ENCODE data around the gene OASL. TPM values are rescaled to one million over a fixed set of nuclear protein-coding genes. Genes with fewer than 3 reads are reported as not detected.

OASL gene, protein sequence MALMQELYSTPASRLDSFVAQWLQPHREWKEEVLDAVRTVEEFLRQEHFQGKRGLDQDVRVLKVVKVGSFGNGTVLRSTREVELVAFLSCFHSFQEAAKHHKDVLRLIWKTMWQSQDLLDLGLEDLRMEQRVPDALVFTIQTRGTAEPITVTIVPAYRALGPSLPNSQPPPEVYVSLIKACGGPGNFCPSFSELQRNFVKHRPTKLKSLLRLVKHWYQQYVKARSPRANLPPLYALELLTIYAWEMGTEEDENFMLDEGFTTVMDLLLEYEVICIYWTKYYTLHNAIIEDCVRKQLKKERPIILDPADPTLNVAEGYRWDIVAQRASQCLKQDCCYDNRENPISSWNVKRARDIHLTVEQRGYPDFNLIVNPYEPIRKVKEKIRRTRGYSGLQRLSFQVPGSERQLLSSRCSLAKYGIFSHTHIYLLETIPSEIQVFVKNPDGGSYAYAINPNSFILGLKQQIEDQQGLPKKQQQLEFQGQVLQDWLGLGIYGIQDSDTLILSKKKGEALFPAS
- polyA plus RNA-seq (2013, experiment 1 of 2), result not detected
- polyA plus RNA-seq (2013, experiment 2 of 2), result not detected

DNA sequence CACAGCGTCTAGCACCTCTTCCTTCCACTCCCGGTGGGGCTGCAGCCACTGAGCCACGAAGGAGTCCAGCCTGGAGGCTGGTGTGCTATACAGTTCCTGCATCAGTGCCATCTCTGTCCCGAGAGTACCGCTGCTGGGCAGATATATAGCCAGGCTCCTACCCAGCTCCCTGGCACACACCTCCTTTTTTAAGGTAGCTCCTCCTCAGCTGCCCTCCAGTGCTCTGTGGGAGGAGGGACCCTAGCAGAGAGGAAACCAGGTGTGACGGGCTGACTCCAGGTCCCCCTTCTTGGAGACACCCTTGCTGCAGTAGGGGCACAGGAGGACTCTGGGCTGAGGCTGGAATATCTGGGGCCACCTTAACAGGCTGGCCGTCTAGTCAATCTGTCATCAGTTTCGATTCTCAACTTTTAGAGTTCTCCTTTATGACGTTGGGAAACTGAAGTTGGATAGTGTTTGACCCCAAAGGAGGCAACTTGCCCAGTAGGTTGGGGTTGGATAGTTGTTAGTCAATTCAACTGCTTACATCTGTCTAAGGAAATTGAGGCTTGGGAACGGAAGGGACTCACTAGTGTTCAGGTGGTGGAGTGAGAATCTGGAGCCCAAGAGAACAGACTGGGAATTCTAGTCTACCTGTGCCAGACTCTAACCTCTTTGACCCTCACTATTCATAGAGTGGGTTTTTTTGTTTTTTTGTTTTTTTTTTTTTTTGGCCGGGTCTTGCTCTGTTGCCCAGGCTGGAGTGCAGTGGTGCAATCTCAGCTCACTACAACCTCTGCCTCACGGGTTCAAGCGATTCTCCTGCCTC, at the start of gene OASL:
TSS of gene OASL (minus strand) at position 386 of the 808 bp plus-strand sequence. CDS start at position 111, 275 bp downstream.
- no peak within 1 kb of the TSS for H2BK12ac ChIP-seq (ENCODE audit: low read length)
- no peak within 1 kb of the TSS for H3K27ac ChIP-seq (replicated peaks; ENCODE audit: low read length)
- no peak within 1 kb of the TSS for H3K23ac ChIP-seq (ENCODE audit: low read depth, low read length, poor library complexity)
- no peak within 1 kb of the TSS for H3K9ac ChIP-seq (ENCODE audit: low read depth, low read length, poor library complexity)
- H3K4ac ChIP-seq (ENCODE audit: low read length), result no peak within 1 kb of the TSS
- no peak within 1 kb of the TSS for H2AFZ ChIP-seq (ENCODE audit: low read length)
- no peak within 1 kb of the TSS for H2BK5ac ChIP-seq (ENCODE audit: low read length)
- H2AK5ac ChIP-seq (ENCODE audit: low read depth, low read length), result no peak within 1 kb of the TSS
- H3K14ac ChIP-seq (ENCODE audit: low read length), result no peak within 1 kb of the TSS
- H3K4me2 ChIP-seq (ENCODE audit: insufficient read depth, low read length, poor library complexity, severe bottlenecking), result no peak within 1 kb of the TSS
- H4K8ac ChIP-seq (ENCODE audit: low read depth, low read length), result no peak within 1 kb of the TSS
- no peak within 1 kb of the TSS for H4K91ac ChIP-seq (ENCODE audit: low read depth, low read length, poor library complexity)
- no peaks in the 10 kb centered on the region for H3K4me1 ChIP-seq (ENCODE audit: control insufficient read depth in 2 of 2, insufficient read depth in 1 of 2, low read depth in 1 of 2, low read length in 2 of 2)
- H2BK15ac ChIP-seq (ENCODE audit: low read length), result no peak within 1 kb of the TSS
- DNase-seq (ENCODE audit: low spot score), result no peak
- H3K27me3 ChIP-seq (ENCODE audit: control insufficient read depth in 3 of 3, insufficient read depth in 3 of 3, low read depth in 1 of 3, low read length in 3 of 3), result peaks cover 0 to 11% (median 0%) of the 10 kb centered on the region in 3 experiments
- no peaks in the 10 kb centered on the region for H3K9me3 ChIP-seq (replicated peaks in 1 of 2; ENCODE audit: control insufficient read depth in 2 of 2, insufficient read depth in 1 of 2, low read depth in 1 of 2, low read length in 2 of 2)
- WGBS, 2 donors (ENCODE audit: extremely low coverage in 2 of 2, insufficient read length in 2 of 2, insufficient replicate concordance in 1 of 2), result no CpG with 5 or more reads among the region's 13 CpGs
- H2BK120ac ChIP-seq (ENCODE audit: low read depth, low read length), result peak within 1 kb of the TSS; percentile 24
- H3K4me3 ChIP-seq (ENCODE audit: low read length in 2 of 2), result no peak within 1 kb of the TSS
- no peaks in the 10 kb centered on the region for H3K36me3 ChIP-seq (replicated peaks in 1 of 2; ENCODE audit: control insufficient read depth in 2 of 2, insufficient read depth in 2 of 2, low read length in 2 of 2)
- no peaks in the 10 kb centered on the region for H3K79me1 ChIP-seq (ENCODE audit: low read depth, low read length)
- no peak within 1 kb of the TSS for H3K18ac ChIP-seq (ENCODE audit: low read length)

DNA sequence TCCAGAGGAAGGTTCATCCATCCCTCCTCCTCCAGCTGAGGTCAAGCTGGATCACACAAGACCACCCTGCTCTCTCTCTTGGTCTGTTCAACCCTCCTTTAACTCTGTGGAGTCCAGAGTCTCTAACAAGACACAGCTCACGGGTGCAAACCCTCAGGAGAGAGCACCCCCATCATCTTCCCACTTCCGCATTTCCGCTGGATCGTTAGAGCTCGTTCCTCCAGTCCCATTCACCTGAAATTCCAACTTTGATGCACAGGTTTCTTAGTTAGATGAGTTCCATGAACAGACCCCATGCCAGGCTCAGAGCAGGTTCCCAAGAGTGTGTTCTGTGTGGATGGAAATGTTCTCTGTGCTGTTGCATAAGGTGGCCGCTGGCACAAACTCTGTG, 49.1 kb upstream of the OASL start:
- Histone ChIP-seq H3K4me3 (ENCODE audit: low read length in 2 of 2) (no peak overlapping the region), H3K9me3 (replicated peaks in 1 of 2; ENCODE audit: control insufficient read depth in 2 of 2, insufficient read depth in 1 of 2, low read depth in 1 of 2, low read length in 2 of 2) (peaks cover 0 to 3% of the 10 kb centered on the region in 2 donors), H3K27me3 (ENCODE audit: control insufficient read depth in 3 of 3, insufficient read depth in 3 of 3, low read depth in 1 of 3, low read length in 3 of 3) (peaks cover 0 to 11% (median 0%) of the 10 kb centered on the region in 3 experiments), H3K14ac (ENCODE audit: low read length) (no peak overlapping the region), H2BK5ac (ENCODE audit: low read length) (no peak overlapping the region), H2AK5ac (ENCODE audit: low read depth, low read length) (no peak overlapping the region), H3K23ac (ENCODE audit: low read depth, low read length, poor library complexity) (no peak overlapping the region), H2BK120ac (ENCODE audit: low read depth, low read length) (no peak overlapping the region), H4K8ac (ENCODE audit: low read depth, low read length) (no peak overlapping the region), H3K4me1 (ENCODE audit: control insufficient read depth in 2 of 2, insufficient read depth in 1 of 2, low read depth in 1 of 2, low read length in 2 of 2) (peaks cover 0 to 16% of the 10 kb centered on the region in 2 donors), H2AFZ (ENCODE audit: low read length) (no peak overlapping the region), H3K36me3 (replicated peaks in 1 of 2; ENCODE audit: control insufficient read depth in 2 of 2, insufficient read depth in 2 of 2, low read length in 2 of 2) (no peaks in the 10 kb centered on the region), H4K91ac (ENCODE audit: low read depth, low read length, poor library complexity) (no peak overlapping the region), H3K18ac (ENCODE audit: low read length) (no peak overlapping the region), H3K79me1 (ENCODE audit: low read depth, low read length) (no peaks in the 10 kb centered on the region), H3K4me2 (ENCODE audit: insufficient read depth, low read length, poor library complexity, severe bottlenecking) (no peak overlapping the region), H2BK12ac (ENCODE audit: low read length) (no peak overlapping the region), H3K27ac (replicated peaks; ENCODE audit: low read length) (no peak overlapping the region), H3K4ac (ENCODE audit: low read length) (no peak overlapping the region), H3K9ac (ENCODE audit: low read depth, low read length, poor library complexity) (no peak overlapping the region), H2BK15ac (ENCODE audit: low read length) (no peak overlapping the region)
- no CpG with 5 or more reads among the region's 6 CpGs for WGBS, 2 donors (ENCODE audit: extremely low coverage in 2 of 2, insufficient read length in 2 of 2, insufficient replicate concordance in 1 of 2)
- DNase-seq (ENCODE audit: low spot score), result no peak

DNA sequence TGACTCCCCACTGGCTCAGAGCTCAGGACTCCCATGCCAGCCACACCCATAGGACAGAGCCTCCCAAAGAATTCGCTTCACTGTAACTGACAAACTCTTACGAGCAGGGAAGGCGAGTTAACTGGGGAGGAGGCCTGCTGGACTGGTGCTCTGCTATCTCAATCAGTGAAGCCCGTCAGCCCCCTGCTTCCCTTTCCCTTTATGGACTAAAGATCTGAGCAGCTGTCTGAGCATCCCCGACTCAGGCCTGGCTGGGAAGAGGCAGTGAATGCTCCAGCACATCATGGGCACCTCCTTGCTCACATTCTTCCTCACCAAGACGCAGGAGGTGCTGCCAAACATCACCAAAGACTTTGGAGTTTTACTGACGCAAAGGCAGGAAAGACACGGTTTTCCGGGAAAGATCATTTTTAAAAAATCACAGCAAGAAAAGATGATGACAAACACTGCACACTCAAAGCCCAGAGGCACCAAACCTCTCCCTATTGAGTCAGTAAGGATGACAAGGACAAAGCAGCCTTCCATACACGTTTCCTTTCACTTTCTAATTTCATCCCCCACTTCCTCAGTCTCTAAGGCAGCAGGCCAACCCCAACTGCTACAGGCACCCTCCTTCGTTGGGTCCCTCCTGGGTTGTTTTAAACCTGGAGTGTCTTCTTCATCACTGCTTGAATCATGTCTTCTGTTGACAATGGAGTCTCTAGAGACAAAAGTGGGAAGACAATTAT, 48.6 kb upstream of the OASL start:
- H2BK5ac ChIP-seq (ENCODE audit: low read length), result no peak overlapping the region
- no peak overlapping the region for H3K9ac ChIP-seq (ENCODE audit: low read depth, low read length, poor library complexity)
- no peak overlapping the region for H3K18ac ChIP-seq (ENCODE audit: low read length)
- H2BK12ac ChIP-seq (ENCODE audit: low read length), result no peak overlapping the region
- DNase-seq (ENCODE audit: low spot score), result no peak
- no peak overlapping the region for H2BK120ac ChIP-seq (ENCODE audit: low read depth, low read length)
- H3K14ac ChIP-seq (ENCODE audit: low read length), result no peak overlapping the region
- peaks cover 0 to 16% of the 10 kb centered on the region in 2 donors for H3K4me1 ChIP-seq (ENCODE audit: control insufficient read depth in 2 of 2, insufficient read depth in 1 of 2, low read depth in 1 of 2, low read length in 2 of 2)
- H4K91ac ChIP-seq (ENCODE audit: low read depth, low read length, poor library complexity), result no peak overlapping the region
- no peak overlapping the region for H3K27ac ChIP-seq (replicated peaks; ENCODE audit: low read length)
- H3K27me3 ChIP-seq (ENCODE audit: control insufficient read depth in 3 of 3, insufficient read depth in 3 of 3, low read depth in 1 of 3, low read length in 3 of 3), result peaks cover 0 to 11% (median 0%) of the 10 kb centered on the region in 3 experiments
- H4K8ac ChIP-seq (ENCODE audit: low read depth, low read length), result no peak overlapping the region
- no peaks in the 10 kb centered on the region for H3K36me3 ChIP-seq (replicated peaks in 1 of 2; ENCODE audit: control insufficient read depth in 2 of 2, insufficient read depth in 2 of 2, low read length in 2 of 2)
- H2BK15ac ChIP-seq (ENCODE audit: low read length), result no peak overlapping the region
- no CpG with 5 or more reads among the region's 11 CpGs for WGBS, 2 donors (ENCODE audit: extremely low coverage in 2 of 2, insufficient read length in 2 of 2, insufficient replicate concordance in 1 of 2)
- H3K23ac ChIP-seq (ENCODE audit: low read depth, low read length, poor library complexity), result peak overlapping the region; percentile 8
- peak overlapping the region; percentile 50 for H2AK5ac ChIP-seq (ENCODE audit: low read depth, low read length)
- H3K4me2 ChIP-seq (ENCODE audit: insufficient read depth, low read length, poor library complexity, severe bottlenecking), result no peak overlapping the region
- no peak overlapping the region for H2AFZ ChIP-seq (ENCODE audit: low read length)
- no peak overlapping the region for H3K4me3 ChIP-seq (ENCODE audit: low read length in 2 of 2)
- H3K4ac ChIP-seq (ENCODE audit: low read length), result no peak overlapping the region
- H3K79me1 ChIP-seq (ENCODE audit: low read depth, low read length), result no peaks in the 10 kb centered on the region
- H3K9me3 ChIP-seq (replicated peaks in 1 of 2; ENCODE audit: control insufficient read depth in 2 of 2, insufficient read depth in 1 of 2, low read depth in 1 of 2, low read length in 2 of 2), result peaks cover 0 to 3% of the 10 kb centered on the region in 2 donors

Data from neuronal stem cell (in vitro differentiated cells).